ENCODE results near the gene RSBN1.
"Not testable (repeated sequence)": the region's sequence is repeated elsewhere in the genome, so short reads cannot be mapped to it uniquely, and the experiment has no call there.

RSBN1 gene

GRCh38 chr1:113763661-113764060 is 48.6 kb downstream of the RSBN1 start:
- DNase-seq (ENCODE audit: low spot score in 2 of 2) (no peak), ATAC-seq (replicated peaks; ENCODE audit: extremely low read depth, poor library complexity, severe bottlenecking) (no peak)
- Mint-ChIP-seq H3K4me3 (no peak overlapping the region), H3K9me3 (no peaks in the 10 kb centered on the region), H3K4me1 (peaks cover 8% of the 10 kb centered on the region), H3K27ac (ENCODE audit: low read depth) (peak overlapping the region; percentile 56), H3K27me3 (no peaks in the 10 kb centered on the region), H3K36me3 (ENCODE audit: insufficient read depth) (peaks cover 28% of the 10 kb centered on the region)

- DNase-seq (ENCODE audit: low spot score in 2 of 2) (no peak), ATAC-seq (replicated peaks; ENCODE audit: extremely low read depth, poor library complexity, severe bottlenecking) (no peak)
- peaks cover 27% of the 10 kb centered on the region for H3K36me3 Mint-ChIP-seq (ENCODE audit: insufficient read depth)
- H3K4me1 Mint-ChIP-seq: peaks cover 16% of the 10 kb centered on the region
- no peak overlapping the region for H3K4me3 Mint-ChIP-seq
- H3K9me3 Mint-ChIP-seq: no peaks in the 10 kb centered on the region
- no peaks in the 10 kb centered on the region for H3K27me3 Mint-ChIP-seq
- no peak overlapping the region for H3K27ac Mint-ChIP-seq (ENCODE audit: low read depth)
These were observed 50.3 kb downstream of the RSBN1 start for GRCh38 chr1:113761937-113762336.

GRCh38 chr1:113760102-113761080 is 51.9 kb downstream of the RSBN1 start:
- H3K9me3 Mint-ChIP-seq: no peaks in the 10 kb centered on the region
- ATAC-seq (replicated peaks; ENCODE audit: extremely low read depth, poor library complexity, severe bottlenecking) (no peak), DNase-seq (ENCODE audit: low spot score in 2 of 2) (no peak)
- no peaks in the 10 kb centered on the region for H3K27me3 Mint-ChIP-seq
- H3K36me3 Mint-ChIP-seq (ENCODE audit: insufficient read depth): peaks cover 20% of the 10 kb centered on the region
- peak overlapping the region; percentile 94 for H3K4me3 Mint-ChIP-seq
- peak overlapping the region; percentile 96 for H3K27ac Mint-ChIP-seq (ENCODE audit: low read depth)
- H3K4me1 Mint-ChIP-seq: peaks cover 30% of the 10 kb centered on the region

- Mint-ChIP-seq H3K4me3 (peak within 1 kb of the TSS; percentile 94), H3K27ac (ENCODE audit: low read depth) (peak within 1 kb of the TSS; percentile 96), H3K36me3 (ENCODE audit: insufficient read depth) (peaks cover 13% of the 10 kb centered on the region), H3K9me3 (no peaks in the 10 kb centered on the region), H3K27me3 (no peaks in the 10 kb centered on the region), H3K4me1 (peaks cover 32% of the 10 kb centered on the region)
- DNase-seq (ENCODE audit: low spot score in 2 of 2) (peak; percentile 27 to 28), ATAC-seq (replicated peaks; ENCODE audit: extremely low read depth, poor library complexity, severe bottlenecking) (peak; percentile 63)
These were observed 52.8 kb downstream of the RSBN1 start, which contains the start of gene PHTF1 for GRCh38 chr1:113759333-113760101. Gene PHTF1, minus strand, starts transcription at chr1:113759486. Its CDS starts 783 bp downstream, at chr1:113758703.

- Mint-ChIP-seq H3K9me3 (no peaks in the 10 kb centered on the region), H3K27me3 (no peaks in the 10 kb centered on the region), H3K36me3 (ENCODE audit: insufficient read depth) (peaks cover 13% of the 10 kb centered on the region), H3K4me3 (peak overlapping the region; percentile 94), H3K27ac (ENCODE audit: low read depth) (peak overlapping the region; percentile 96), H3K4me1 (peaks cover 32% of the 10 kb centered on the region)
- ATAC-seq (replicated peaks; ENCODE audit: extremely low read depth, poor library complexity, severe bottlenecking) (peak; percentile 61), DNase-seq (ENCODE audit: low spot score in 2 of 2) (peak; percentile 43 to 52)
These were observed 53.5 kb downstream of the RSBN1 start for GRCh38 chr1:113758631-113759332.

- H3K36me3 Mint-ChIP-seq (ENCODE audit: insufficient read depth): peaks cover 13% of the 10 kb centered on the region
- H3K4me3 Mint-ChIP-seq: no peak overlapping the region
- H3K27ac Mint-ChIP-seq (ENCODE audit: low read depth): no peak overlapping the region
These were observed 55.8 kb downstream of the RSBN1 start for GRCh38 chr1:113756461-113756860.

GRCh38 chr1:113753333-113753732 is 58.9 kb downstream of the RSBN1 start:
- not testable (repeated sequence) for H3K27ac Mint-ChIP-seq (ENCODE audit: low read depth); H3K27me3 Mint-ChIP-seq; ATAC-seq (replicated peaks; ENCODE audit: extremely low read depth, poor library complexity, severe bottlenecking); H3K4me3 Mint-ChIP-seq; DNase-seq (ENCODE audit: low spot score in 2 of 2); H3K9me3 Mint-ChIP-seq; H3K36me3 Mint-ChIP-seq (ENCODE audit: insufficient read depth)
- peaks cover 24% of the 10 kb centered on the region for H3K4me1 Mint-ChIP-seq

More at GRCh38 chr1:113756461-113756860, 55.8 kb downstream of the RSBN1 start:
- ATAC-seq (replicated peaks; ENCODE audit: extremely low read depth, poor library complexity, severe bottlenecking): no peak
- Mint-ChIP-seq H3K4me1 (peaks cover 32% of the 10 kb centered on the region), H3K27me3 (no peaks in the 10 kb centered on the region), H3K9me3 (no peaks in the 10 kb centered on the region)
- DNase-seq (ENCODE audit: low spot score in 2 of 2): no peak

GRCh38 chr1:113751516-113751915 is 60.8 kb downstream of the RSBN1 start:
- H3K4me1 Mint-ChIP-seq: peaks cover 13% of the 10 kb centered on the region
- H3K27me3 Mint-ChIP-seq: no peaks in the 10 kb centered on the region
- ATAC-seq (replicated peaks; ENCODE audit: extremely low read depth, poor library complexity, severe bottlenecking) (no peak), DNase-seq (ENCODE audit: low spot score in 2 of 2) (no peak)
- no peak overlapping the region for H3K4me3 Mint-ChIP-seq
- H3K27ac Mint-ChIP-seq (ENCODE audit: low read depth): no peak overlapping the region
- H3K9me3 Mint-ChIP-seq: no peaks in the 10 kb centered on the region
- peaks cover 7% of the 10 kb centered on the region for H3K36me3 Mint-ChIP-seq (ENCODE audit: insufficient read depth)

- DNase-seq (ENCODE audit: low spot score in 2 of 2) (no peak), ATAC-seq (replicated peaks; ENCODE audit: extremely low read depth, poor library complexity, severe bottlenecking) (no peak)
- Mint-ChIP-seq H3K9me3 (no peaks in the 10 kb centered on the region), H3K27me3 (no peaks in the 10 kb centered on the region), H3K4me3 (no peak overlapping the region), H3K4me1 (peaks cover 9% of the 10 kb centered on the region), H3K27ac (ENCODE audit: low read depth) (no peak overlapping the region), H3K36me3 (ENCODE audit: insufficient read depth) (peaks cover 7% of the 10 kb centered on the region)
These were observed 61.2 kb downstream of the RSBN1 start for GRCh38 chr1:113751114-113751513.

GRCh38 chr1:113749402-113749801 is 62.9 kb downstream of the RSBN1 start:
- Mint-ChIP-seq H3K4me1 (no peaks in the 10 kb centered on the region), H3K27ac (ENCODE audit: low read depth) (no peak overlapping the region), H3K9me3 (no peaks in the 10 kb centered on the region), H3K36me3 (ENCODE audit: insufficient read depth) (peaks cover 5% of the 10 kb centered on the region), H3K4me3 (no peak overlapping the region), H3K27me3 (no peaks in the 10 kb centered on the region)
- DNase-seq (ENCODE audit: low spot score in 2 of 2): no peak
- no peak for ATAC-seq (replicated peaks; ENCODE audit: extremely low read depth, poor library complexity, severe bottlenecking)

GRCh38 chr1:113747376-113747775 is 64.9 kb downstream of the RSBN1 start:
- Mint-ChIP-seq H3K4me3 (no peak overlapping the region), H3K9me3 (no peaks in the 10 kb centered on the region), H3K36me3 (ENCODE audit: insufficient read depth) (peaks cover 6% of the 10 kb centered on the region), H3K4me1 (peaks cover 4% of the 10 kb centered on the region), H3K27ac (ENCODE audit: low read depth) (no peak overlapping the region), H3K27me3 (no peaks in the 10 kb centered on the region)
- no peak for DNase-seq (ENCODE audit: low spot score in 2 of 2)
- no peak for ATAC-seq (replicated peaks; ENCODE audit: extremely low read depth, poor library complexity, severe bottlenecking)

GRCh38 chr1:113745425-113745824 is 66.9 kb downstream of the RSBN1 start:
- Mint-ChIP-seq H3K36me3 (ENCODE audit: insufficient read depth) (peaks cover 6% of the 10 kb centered on the region), H3K27ac (ENCODE audit: low read depth) (no peak overlapping the region), H3K27me3 (no peaks in the 10 kb centered on the region), H3K4me3 (no peak overlapping the region), H3K4me1 (peaks cover 4% of the 10 kb centered on the region), H3K9me3 (no peaks in the 10 kb centered on the region)
- ATAC-seq (replicated peaks; ENCODE audit: extremely low read depth, poor library complexity, severe bottlenecking): no peak
- no peak for DNase-seq (ENCODE audit: low spot score in 2 of 2)

All from central memory CD8-positive, alpha-beta T cell (primary cell).